SK-N-MC (cell line): ENCODE results near the gene PLXNA4.

Source experiments
- EZH2 ChIP-seq: fragments of 200-600 bp; sonication (generic); IDR thresholded peaks from one replicate; pipeline ENCODE4 v1.6.1; 2017; ENCODE audit warnings: antibody characterized with exemption
- FOXP2 ChIP-seq: optimal IDR thresholded peaks from 2 replicates; pipeline ENCODE3; 2011; ENCODE audit warnings: mild to moderate bottlenecking, moderate library complexity; ENCODE audit not compliant: insufficient read depth; ENCODE audit errors: extremely low read length, control extremely low read depth
- POLR2AphosphoS5 ChIP-seq: IDR thresholded peaks from 2 replicates; pipeline ENCODE4 v1.6.1; 2012; ENCODE audit warnings: mild to moderate bottlenecking, low read depth, low read length, borderline replicate concordance

DNA sequence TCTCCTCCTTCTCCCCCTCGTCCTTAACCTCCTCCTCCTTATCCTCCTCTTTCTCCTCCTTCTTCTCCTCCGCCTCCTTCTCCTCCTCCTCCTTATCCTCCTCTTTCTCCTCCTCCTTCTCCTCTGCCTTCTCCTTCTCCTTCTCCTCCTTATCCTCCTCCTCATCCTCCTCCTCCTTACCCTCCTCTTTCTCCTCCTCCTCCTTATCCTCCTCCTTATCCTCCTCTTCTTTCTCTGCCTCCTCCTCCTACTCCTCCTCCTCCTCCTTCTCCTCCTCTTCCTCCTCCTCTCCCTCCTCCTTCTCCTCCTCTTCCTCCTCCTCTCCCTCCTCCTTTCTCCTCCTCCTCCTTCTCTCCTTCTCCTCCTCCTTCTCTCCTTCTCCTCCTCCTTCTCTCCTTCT, 14.5 kb downstream of the PLXNA4 start:
- TF ChIP-seq POLR2AphosphoS5 (no peak), EZH2 (no peak), FOXP2 (no peak)
